IMR-90 (cell line): Measurements from ENCODE around the gene BCLAF1. TPM values are rescaled to one million over a fixed set of nuclear protein-coding genes. Genes with fewer than 3 reads are reported as not detected.
A peak's percentile ranks its signal among the peaks of the same experiment; 100 is the strongest.

Experiments used
- ATAC-seq: fragments of 200-7000 bp; cut with Tn5 transposase; 2 replicates; pipeline ENCODE4 v1.9.1; 2020; ENCODE audit warnings: low read depth, mild to moderate bottlenecking, moderate library complexity
- BruUV-seq: library from RNA; stranded (reverse); fragments of 400-500 nt; replicated peaks from 2 replicates; lab custom pipeline; 2021; lab: Mats Ljungman, UMichigan
- CTCF ChIA-PET: fragments of 300-600 bp; formaldehyde crosslinking; extraction: SDS; loops from one replicate; lab custom pipeline; 2021; ENCODE audit warnings: antibody characterized with exemption; lab: Yijun Ruan, JAX
- POLR2A ChIA-PET: fragments of 300-600 bp; sonication (Branson Sonifier 250); formaldehyde crosslinking; loops from one replicate; lab custom pipeline; 2022; ENCODE audit warnings: antibody characterized with exemption; ENCODE audit not compliant: unreplicated experiment; lab: Charles Lee
- DNase-seq: peaks from one replicate; pipeline ENCODE4 v3.0.0; 2013
- H2AFZ ChIP-seq: replicated peaks from 2 replicates; pipeline ENCODE3; 2013; ENCODE audit warnings: low read length, mild to moderate bottlenecking; ENCODE audit not compliant: poor library complexity
- H2AK5ac ChIP-seq: 2 replicates; pipeline ENCODE4 v1.6.1; 2013; ENCODE audit warnings: low read depth, low read length, inconsistent platforms
- H2AK9ac ChIP-seq: replicated peaks from 2 replicates; pipeline ENCODE3; 2013; ENCODE audit warnings: mild to moderate bottlenecking, low read depth, low read length, moderate library complexity; ENCODE audit not compliant: poor library complexity
- H2BK120ac ChIP-seq: 2 replicates; pipeline ENCODE4 v1.6.1; 2013; ENCODE audit warnings: low read depth, low read length, inconsistent platforms
- H2BK15ac ChIP-seq: 3 replicates; pipeline ENCODE4 v1.6.1; 2013; ENCODE audit warnings: low read depth, low read length, inconsistent platforms
- H2BK20ac ChIP-seq: 2 replicates; pipeline ENCODE4 v1.6.1; 2013; ENCODE audit warnings: low read depth, mild to moderate bottlenecking, inconsistent platforms, low read length, moderate library complexity
- H2BK5ac ChIP-seq: 2 replicates; pipeline ENCODE4 v1.6.1; 2013; ENCODE audit warnings: mild to moderate bottlenecking, low read depth, low read length, inconsistent platforms; ENCODE audit not compliant: poor library complexity, severe bottlenecking
- H3K14ac ChIP-seq: replicated peaks from 2 replicates; pipeline ENCODE4 v1.6.1; 2013; ENCODE audit warnings: low read depth, low read length, inconsistent platforms
- H3K18ac ChIP-seq: 2 replicates; pipeline ENCODE4 v1.6.1; 2013; ENCODE audit warnings: low read depth, low read length, control low read depth
- H3K23ac ChIP-seq: 2 replicates; pipeline ENCODE4 v1.6.1; 2013; ENCODE audit warnings: low read depth, low read length, inconsistent platforms
- H3K27ac ChIP-seq: 2 replicates; pipeline ENCODE4 v1.5.1; 2013; ENCODE audit warnings: mild to moderate bottlenecking, control low read depth, low read length; ENCODE audit not compliant: insufficient read depth
- H3K27me3 ChIP-seq: 2 replicates; pipeline ENCODE4 v1.6.1; 2013; ENCODE audit warnings: low read length; ENCODE audit not compliant: control insufficient read depth, insufficient read depth
- H3K36me3 ChIP-seq: 2 replicates; pipeline ENCODE4 v1.6.1; 2013; ENCODE audit warnings: low read length, mixed read lengths; ENCODE audit not compliant: control insufficient read depth, insufficient read depth
- H3K4ac ChIP-seq: 2 replicates; pipeline ENCODE4 v1.6.1; 2013; ENCODE audit warnings: low read depth, low read length, inconsistent platforms
- H3K4me1 ChIP-seq: 2 replicates; pipeline ENCODE4 v1.6.1; 2013; ENCODE audit warnings: low read length, mixed read lengths; ENCODE audit not compliant: control insufficient read depth, insufficient read depth
- H3K4me2 ChIP-seq: 2 replicates; pipeline ENCODE4 v1.6.1; 2013; ENCODE audit warnings: low read depth, mild to moderate bottlenecking, control low read depth, low read length, moderate library complexity
- H3K4me3 ChIP-seq: 2 replicates; pipeline ENCODE4 v1.5.1; 2013; ENCODE audit warnings: low read depth, mild to moderate bottlenecking, control low read depth, low read length, moderate library complexity; ENCODE audit not compliant: insufficient read depth
- H3K56ac ChIP-seq: 2 replicates; pipeline ENCODE4 v1.6.1; 2013; ENCODE audit warnings: low read length, inconsistent platforms; ENCODE audit not compliant: insufficient read depth; ENCODE audit errors: extremely low read depth
- H3K79me1 ChIP-seq, 2 experiments: 2 replicates each; pipeline ENCODE4 v1.6.1; 2013; ENCODE audit warnings: low read length in 2 of 2, inconsistent platforms in 1 of 2, low read depth in 1 of 2
- H3K9ac ChIP-seq: 2 replicates; pipeline ENCODE4 v1.6.1; 2013; ENCODE audit warnings: low read depth, low read length, control low read depth
- H3K9me1 ChIP-seq: 2 replicates; pipeline ENCODE4 v1.6.1; 2013; ENCODE audit warnings: low read length, inconsistent platforms; ENCODE audit not compliant: insufficient read depth
- H3K9me3 ChIP-seq: 2 replicates; pipeline ENCODE4 v1.6.1; 2013; ENCODE audit warnings: low read length; ENCODE audit not compliant: control insufficient read depth, insufficient read depth
- H4K20me1 ChIP-seq: 2 replicates; pipeline ENCODE4 v1.6.1; 2013; ENCODE audit warnings: low read length, inconsistent platforms; ENCODE audit not compliant: insufficient read depth
- H4K5ac ChIP-seq: 2 replicates; pipeline ENCODE4 v1.6.1; 2013; ENCODE audit warnings: mild to moderate bottlenecking, low read depth, low read length, control low read depth
- H4K8ac ChIP-seq, 2 experiments: 2 replicates each; pipeline ENCODE4 v1.6.1; 2013; ENCODE audit warnings: low read depth in 2 of 2, low read length in 2 of 2, control low read depth in 1 of 2, inconsistent platforms in 1 of 2
- H4K91ac ChIP-seq: 2 replicates; pipeline ENCODE4 v1.6.1; 2013; ENCODE audit warnings: low read depth, low read length, inconsistent platforms; ENCODE audit not compliant: insufficient read depth
- BHLHE40 ChIP-seq: fragments of 150-350 bp; IDR thresholded peaks from 2 replicates; pipeline ENCODE4 v1.6.1; 2016; ENCODE audit warnings: mild to moderate bottlenecking, low read depth, low read length
- CEBPB ChIP-seq: IDR thresholded peaks from 2 replicates; pipeline ENCODE4 v1.6.1; 2012; ENCODE audit warnings: low read depth, low read length, improper control_type of control experiment
- CHD1 ChIP-seq: IDR thresholded peaks from 2 replicates; pipeline ENCODE4 v1.6.1; 2012; ENCODE audit warnings: low read depth, low read length, improper control_type of control experiment
- CTCF ChIP-seq: conservative IDR thresholded peaks from 2 replicates; pipeline ENCODE4 v1.5.1; 2012; ENCODE audit warnings: mild to moderate bottlenecking, low read depth, low read length, improper control_type of control experiment
- ELK1 ChIP-seq: fragments of 150-350 bp; IDR thresholded peaks from 2 replicates; pipeline ENCODE4 v1.6.1; 2016; ENCODE audit warnings: low read depth, mild to moderate bottlenecking, low read length, moderate library complexity, borderline replicate concordance
- FOS ChIP-seq: fragments of 150-350 bp; IDR thresholded peaks from 2 replicates; pipeline ENCODE4 v1.6.1; 2016; ENCODE audit warnings: low read depth, low read length
- MAFK ChIP-seq: IDR thresholded peaks from 2 replicates; pipeline ENCODE4 v1.6.1; 2012; ENCODE audit warnings: low read depth, low read length, improper control_type of control experiment
- MAZ ChIP-seq: IDR thresholded peaks from 2 replicates; pipeline ENCODE4 v1.6.1; 2012; ENCODE audit warnings: low read depth, mild to moderate bottlenecking, low read length, improper control_type of control experiment, moderate library complexity, borderline replicate concordance
- MXI1 ChIP-seq: IDR thresholded peaks from 2 replicates; pipeline ENCODE4 v1.6.1; 2012; ENCODE audit warnings: low read depth, mild to moderate bottlenecking, low read length, moderate library complexity, borderline replicate concordance
- NFE2L2 ChIP-seq: fragments of 150-350 bp; IDR thresholded peaks from 2 replicates; pipeline ENCODE4 v1.6.1; 2016; ENCODE audit warnings: low read depth, mild to moderate bottlenecking, low read length
- POLR2A ChIP-seq: IDR thresholded peaks from 2 replicates; pipeline ENCODE4 v1.6.1; 2012; ENCODE audit warnings: mild to moderate bottlenecking, low read depth, low read length
- RAD21 ChIP-seq: IDR thresholded peaks from 2 replicates; pipeline ENCODE4 v1.6.1; 2012; ENCODE audit warnings: low read length, improper control_type of control experiment
- RCOR1 ChIP-seq: IDR thresholded peaks from 2 replicates; pipeline ENCODE4 v1.6.1; 2012; ENCODE audit warnings: mild to moderate bottlenecking, low read length, improper control_type of control experiment; ENCODE audit not compliant: insufficient replicate concordance
- RFX5 ChIP-seq: IDR thresholded peaks from 2 replicates; pipeline ENCODE4 v1.8.0; 2012; ENCODE audit warnings: low read depth, mild to moderate bottlenecking, low read length, moderate library complexity
- SMC3 ChIP-seq: fragments of 150-350 bp; IDR thresholded peaks from 2 replicates; pipeline ENCODE4 v1.6.1; 2016; ENCODE audit warnings: low read depth, mild to moderate bottlenecking, antibody characterized with exemption, low read length, moderate library complexity
- USF2 ChIP-seq: fragments of 150-350 bp; IDR thresholded peaks from 2 replicates; pipeline ENCODE4 v1.6.1; 2017; ENCODE audit warnings: mild to moderate bottlenecking, antibody characterized with exemption, low read length, low read depth
- WGBS, 2 experiments: methylation state at CpG; one replicate each; pipeline versions ENCODE4 v1.1.5 to v1.1.7; 2013; ENCODE audit warnings: missing lambda C conversion rate in 2 of 2; ENCODE audit not compliant: insufficient read length in 1 of 2; ENCODE audit errors: extremely low coverage in 2 of 2; 5-methylcytosine and 5-hydroxymethylcytosine counted together
- dilution Hi-C: fragments of 300-500 bp; cut with HindIII; formaldehyde crosslinking; loops from one replicate; pipeline ENCODE4 v1.14.3; 2018; ENCODE audit warnings: low sequenced_read_pairs; ENCODE audit not compliant: unreplicated experiment
- in situ Hi-C: fragments of 300-500 bp; cut with MboI; formaldehyde crosslinking; loops from 3 replicates; pipeline ENCODE4 v1.14.3; 2019; ENCODE audit warnings: low sequenced_read_pairs, inconsistent platforms, mixed read lengths
- intact Hi-C: fragments of 100-400 bp; cut with micrococcal nuclease; formaldehyde crosslinking; loops from 2 replicates; pipeline ENCODE4 v1.10.0; 2022
- polyA plus RNA-seq, 3 experiments: library from polyadenylated mRNA; depleted of rRNA; stranded (reverse); fragments of >200 nt; gene quantifications; 2 replicates each; pipeline ENCODE4 v1.2.3, GENCODE V29; 2012; ENCODE audit warnings: low replicate concordance in 1 of 3
- total RNA-seq: library from RNA; depleted of rRNA; stranded (reverse); fragments of >200 nt; gene quantifications from 2 replicates; pipeline ENCODE4 v1.2.3, GENCODE V29; 2012

The BCLAF1 gene
- total and polyA plus RNA-seq, 2 of the 4 experiments (the other 2 are of a cell fraction): 34.0 to 141 TPM

- no peak overlapping the region for H2BK15ac ChIP-seq
- no peak overlapping the region for H2BK120ac ChIP-seq
- H3K27me3 ChIP-seq: peaks cover 11% of the 10 kb centered on the region
- intact Hi-C loops: no loop called here
- peaks cover 3% of the 10 kb centered on the region; the same call in 1 of the 2 replicates for H3K4me1 ChIP-seq
- no peak overlapping the region for H2AK5ac ChIP-seq
- CTCF ChIA-PET: no interaction called here
- in situ Hi-C loops: no loop called here
- H3K27ac ChIP-seq: no peak overlapping the region
- ATAC-seq (peak; percentile 67), DNase-seq (peak; percentile 22)
- H3K9ac ChIP-seq: no peak overlapping the region
- H4K91ac ChIP-seq: no peak overlapping the region
- TF ChIP-seq NFE2L2 (no peak), RCOR1 (no peak), MXI1 (no peak), RFX5 (no peak), SMC3 (no peak), MAFK (no peak), CTCF (no peak), MAZ (no peak), BHLHE40 (no peak), CHD1 (no peak), USF2 (no peak), CEBPB (no peak), RAD21 (no peak), FOS (no peak), POLR2A (no peak), ELK1 (no peak)
- H3K14ac ChIP-seq: peak overlapping the region; percentile 58; the same call in 1 of the 2 replicates
- no peaks in the 10 kb centered on the region for H3K36me3 ChIP-seq
- H3K9me1 ChIP-seq: no peaks in the 10 kb centered on the region
- no peaks in the 10 kb centered on the region for H4K20me1 ChIP-seq
- H3K4ac ChIP-seq: no peak overlapping the region
- H3K9me3 ChIP-seq: no peaks in the 10 kb centered on the region
- H3K4me2 ChIP-seq: no peak overlapping the region
- POLR2A ChIA-PET: no interaction called here
- H3K4me3 ChIP-seq: no peak overlapping the region
- peak overlapping the region in 1 of 2 experiments; percentile 12; a peak in 1 of 4 replicates for H4K8ac ChIP-seq
- no TSS peak for BruUV-seq
- no peak overlapping the region for H3K56ac ChIP-seq
- no peak overlapping the region; the same call in 1 of the 2 replicates for H4K5ac ChIP-seq
- dilution Hi-C loops: no loop called here
- H3K18ac ChIP-seq: no peak overlapping the region
- H3K23ac ChIP-seq: no peak overlapping the region
- no peak overlapping the region for H2AK9ac ChIP-seq
- peak overlapping the region; percentile 73 for H2AFZ ChIP-seq
- H3K79me1 ChIP-seq: no peaks in the 10 kb centered on the region
- H2BK5ac ChIP-seq: no peak overlapping the region
- WGBS, 2 experiments: 27% methylated on average over 9 of the region's 12 CpGs; no CpG with 5 or more reads in 1 of the 2 experiments
- no peak overlapping the region for H2BK20ac ChIP-seq
Observed at GRCh38 chr6:136335736-136336363, 46.2 kb upstream of the BCLAF1 start.
